SH-SY5Y (cell line): ENCODE data around the gene MYRF.

Experiments used
- GATA2 ChIP-seq: IDR thresholded peaks from 2 replicates; pipeline ENCODE4 v1.6.1; 2011; ENCODE audit warnings: mild to moderate bottlenecking, low read depth, low read length
- GATA3 ChIP-seq: IDR thresholded peaks from 2 replicates; pipeline ENCODE4 v1.6.1; 2011; ENCODE audit warnings: low read depth, mild to moderate bottlenecking, low read length, moderate library complexity

- no peak for TF ChIP-seq GATA3
- 0 out of 2 replicates have a peak, but pooled peaks have one; percentile 30 for TF ChIP-seq GATA2
Observed at GRCh38 chr11:61814958-61815789, 62.7 kb downstream of the MYRF start.
